GM18951 (cell line): ENCODE results near the gene PCBP2.

Source experiments
- POLR2A ChIP-seq: IDR thresholded peaks from 4 replicates; pipeline ENCODE4 v1.6.1; 2011; ENCODE audit warnings: mild to moderate bottlenecking; ENCODE audit not compliant: insufficient read length, insufficient read depth; ENCODE audit errors: extremely low read depth
- in situ Hi-C: fragments of 300-500 bp; cut with MboI; formaldehyde crosslinking; loops from one replicate; pipeline ENCODE4 v1.12.0; 2022; ENCODE audit warnings: low sequenced_read_pairs, mixed read lengths, inconsistent platforms; ENCODE audit not compliant: unreplicated experiment

Gene PCBP2

DNA sequence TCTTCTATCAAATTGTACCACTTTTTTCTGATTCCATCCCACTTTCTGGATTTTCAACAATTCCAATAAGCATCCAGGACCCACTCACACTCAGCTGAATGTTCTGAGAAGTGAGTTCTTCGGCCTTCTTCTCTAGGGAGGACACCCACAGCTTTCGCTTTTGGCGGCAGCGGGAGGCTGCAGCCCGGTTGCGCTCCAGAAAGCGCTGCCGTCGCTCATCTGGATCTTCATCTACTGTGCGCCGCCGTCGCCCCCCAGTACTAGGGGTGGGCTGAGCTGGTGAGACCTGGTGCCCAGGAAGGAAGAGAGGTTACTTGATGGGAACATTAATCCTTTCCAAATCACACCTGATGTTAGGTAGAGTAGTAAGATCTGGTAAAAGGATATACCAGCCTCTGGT lies 72.6 kb downstream of the PCBP2 start:
- no peak for TF ChIP-seq POLR2A
- in situ Hi-C loops: no loop called here

DNA sequence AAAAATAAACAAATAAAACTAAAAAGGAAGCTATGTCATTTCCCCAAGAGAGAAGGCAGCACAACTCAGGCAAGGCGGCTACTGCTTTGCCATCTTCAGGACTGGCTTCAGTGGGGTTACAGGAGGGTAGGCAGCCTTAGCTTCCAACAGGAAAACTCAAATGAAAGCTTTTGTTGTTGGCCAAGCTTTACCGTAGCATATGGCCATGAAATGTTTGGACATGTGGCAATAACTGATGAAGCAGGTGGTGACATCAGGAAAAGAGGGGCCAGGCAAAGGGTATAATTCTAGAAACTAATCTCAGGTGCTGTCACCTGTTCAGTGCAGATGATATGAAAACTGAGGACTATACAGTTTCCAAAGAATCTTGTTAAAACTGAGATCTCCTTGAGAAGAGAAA lies 78.2 kb downstream of the PCBP2 start:
- in situ Hi-C loops: no loop called here
- TF ChIP-seq POLR2A: no peak
